HEK293 (cell line): ENCODE measurements around the gene CDYL2.

Experiments used
- ZFP37 ChIP-seq: fragments of 450-650 bp; formaldehyde crosslinking; IDR thresholded peaks from 2 replicates; pipeline ENCODE4 v1.5.1; 2016; ENCODE audit warnings: missing biosample characterization, missing genetic modification characterization
- TF ChIP-seq, protein P1 (sequence below): fragments of 450-650 bp; formaldehyde crosslinking; IDR thresholded peaks from 2 replicates; pipeline ENCODE4 v1.5.1; 2016; ENCODE audit warnings: missing biosample characterization, missing genetic modification characterization

DNA sequence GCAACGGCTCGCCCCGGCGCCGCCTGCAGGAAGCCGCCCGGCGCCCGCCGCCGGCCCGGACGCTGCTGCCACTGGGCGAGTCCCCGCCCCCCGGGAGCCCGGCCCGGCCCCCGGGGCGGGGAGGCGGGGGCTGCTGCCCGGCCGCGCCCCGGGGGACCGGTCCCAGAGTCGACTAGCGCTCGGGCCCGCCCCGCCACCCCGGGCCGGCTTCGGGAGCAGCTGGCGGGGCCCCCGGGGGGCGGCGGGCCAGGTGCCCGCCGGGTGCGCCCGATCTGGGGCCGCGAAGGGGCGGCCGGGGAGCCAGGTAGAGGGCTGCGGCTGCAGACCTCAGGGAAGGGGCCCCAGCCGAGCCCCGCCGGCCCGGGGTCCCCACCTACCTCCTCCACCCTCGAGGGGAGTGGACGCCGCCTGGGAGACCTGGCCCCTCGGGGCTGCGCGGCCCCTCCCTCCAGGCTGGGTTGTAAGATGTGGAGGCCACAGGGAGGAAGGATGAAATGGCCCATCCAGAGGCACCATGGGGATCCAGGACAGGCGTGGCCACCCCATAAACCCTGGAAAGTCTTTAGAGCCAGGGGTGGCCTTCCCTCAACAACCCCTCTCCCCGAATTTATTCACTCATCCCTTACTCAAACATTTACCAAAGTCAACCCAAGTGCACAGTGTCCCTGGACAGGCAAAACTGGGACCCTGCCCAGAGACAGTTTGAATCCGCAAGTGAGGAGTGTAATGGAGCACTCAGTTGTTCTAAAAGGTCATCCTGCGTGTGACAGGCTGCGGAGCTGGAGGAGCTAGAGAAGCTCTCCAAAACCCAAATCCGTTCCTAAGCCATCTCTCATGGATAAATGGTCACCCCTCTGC, at the start of gene CDYL2:
- TF ChIP-seq, protein P1, sequence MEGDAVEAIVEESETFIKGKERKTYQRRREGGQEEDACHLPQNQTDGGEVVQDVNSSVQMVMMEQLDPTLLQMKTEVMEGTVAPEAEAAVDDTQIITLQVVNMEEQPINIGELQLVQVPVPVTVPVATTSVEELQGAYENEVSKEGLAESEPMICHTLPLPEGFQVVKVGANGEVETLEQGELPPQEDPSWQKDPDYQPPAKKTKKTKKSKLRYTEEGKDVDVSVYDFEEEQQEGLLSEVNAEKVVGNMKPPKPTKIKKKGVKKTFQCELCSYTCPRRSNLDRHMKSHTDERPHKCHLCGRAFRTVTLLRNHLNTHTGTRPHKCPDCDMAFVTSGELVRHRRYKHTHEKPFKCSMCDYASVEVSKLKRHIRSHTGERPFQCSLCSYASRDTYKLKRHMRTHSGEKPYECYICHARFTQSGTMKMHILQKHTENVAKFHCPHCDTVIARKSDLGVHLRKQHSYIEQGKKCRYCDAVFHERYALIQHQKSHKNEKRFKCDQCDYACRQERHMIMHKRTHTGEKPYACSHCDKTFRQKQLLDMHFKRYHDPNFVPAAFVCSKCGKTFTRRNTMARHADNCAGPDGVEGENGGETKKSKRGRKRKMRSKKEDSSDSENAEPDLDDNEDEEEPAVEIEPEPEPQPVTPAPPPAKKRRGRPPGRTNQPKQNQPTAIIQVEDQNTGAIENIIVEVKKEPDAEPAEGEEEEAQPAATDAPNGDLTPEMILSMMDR (tag by site-specific recombination), result no peak
- TF ChIP-seq ZFP37, result no peak
